HG03439 (cell line): ENCODE measurements around the gene LEKR1.
A peak's percentile ranks its signal among the peaks of the same experiment; 100 is the strongest.
"Not testable (repeated sequence)": the region's sequence is repeated elsewhere in the genome, so short reads cannot be mapped to it uniquely, and the experiment has no call there.

Experiments
- ATAC-seq: cut with Tn5 transposase; IDR thresholded peaks from one replicate; pipeline ENCODE4 v1.9.1; 2021; ENCODE audit warnings: mild to moderate bottlenecking, moderate library complexity; ENCODE audit not compliant: unreplicated experiment

The LEKR1 gene

GRCh38 chr3:156826144-156826895, at the start of gene LEKR1:
TSS of gene LEKR1 (plus strand) at chr3:156826353. CDS start at chr3:156829330, 2,977 bp downstream.
- peak; percentile 95 for ATAC-seq

- ATAC-seq = no peak
These were observed 49.3 kb upstream of the LEKR1 start for GRCh38 chr3:156776871-156777270.

GRCh38 chr3:156781310-156782230, 44.6 kb upstream of the LEKR1 start:
- no peak for ATAC-seq

- ATAC-seq = no peak
These were observed 43.8 kb upstream of the LEKR1 start for GRCh38 chr3:156782319-156782718.

GRCh38 chr3:156782921-156783320, 43.2 kb upstream of the LEKR1 start:
- no peak for ATAC-seq

- ATAC-seq = no peak
These were observed 39.2 kb upstream of the LEKR1 start for GRCh38 chr3:156787001-156787400.

- ATAC-seq = peak; percentile 68
These were observed 38.1 kb upstream of the LEKR1 start for GRCh38 chr3:156787926-156788663.

GRCh38 chr3:156788846-156789245, 37.3 kb upstream of the LEKR1 start:
- no peak for ATAC-seq

- no peak for ATAC-seq
These were observed 36.0 kb upstream of the LEKR1 start for GRCh38 chr3:156790156-156790555.

- no peak for ATAC-seq
These were observed 34.0 kb upstream of the LEKR1 start for GRCh38 chr3:156792114-156792513.

GRCh38 chr3:156792536-156792935, 33.6 kb upstream of the LEKR1 start:
- ATAC-seq = no peak

- no peak for ATAC-seq
These were observed 33.2 kb upstream of the LEKR1 start for GRCh38 chr3:156792945-156793344.

- ATAC-seq = no peak
These were observed 32.8 kb upstream of the LEKR1 start for GRCh38 chr3:156793400-156793799.

- no peak for ATAC-seq
These were observed 32.3 kb upstream of the LEKR1 start for GRCh38 chr3:156793851-156794250.

GRCh38 chr3:156795890-156796481, 30.2 kb upstream of the LEKR1 start:
- ATAC-seq = no peak

GRCh38 chr3:156797368-156797767, 28.8 kb upstream of the LEKR1 start:
- no peak for ATAC-seq

- ATAC-seq = not testable (repeated sequence)
These were observed 25.9 kb upstream of the LEKR1 start for GRCh38 chr3:156800287-156800686.

- no peak for ATAC-seq
These were observed 24.4 kb upstream of the LEKR1 start for GRCh38 chr3:156801746-156802145.

- no peak for ATAC-seq
These were observed 23.1 kb upstream of the LEKR1 start for GRCh38 chr3:156802821-156803606.
